HEK293 (cell line): ENCODE data around the gene CYP2C18.
"Not testable (repeated sequence)": the region's sequence is repeated elsewhere in the genome, so short reads cannot be mapped to it uniquely, and the experiment has no call there.

Source experiments
- CTCF ChIA-PET: fragments of 350-600 bp; formaldehyde crosslinking; extraction: SDS; loops from one replicate; lab custom pipeline; 2021; ENCODE audit warnings: antibody characterized with exemption; lab: Yijun Ruan, JAX
- POLR2A ChIA-PET: fragments of 300-600 bp; formaldehyde crosslinking; extraction: SDS; loops from one replicate; lab custom pipeline; 2020; ENCODE audit warnings: antibody characterized with exemption, inconsistent platforms; lab: Yijun Ruan, JAX
- H3K27ac ChIP-seq: fragments of 200-500 bp; sonication (Bioruptor generic); 2 replicates; pipeline ENCODE4 v1.5.1; 2014; ENCODE audit warnings: low read depth, low read length, control low read depth, inconsistent platforms; ENCODE audit errors: extremely low read depth
- H3K36me3 ChIP-seq, 2 experiments: fragments of 200-500 bp in 1 of 2; sonication (Bioruptor generic) in 1 of 2; 1 replicate in 1 of 2; 2 replicates in 1 of 2; pipeline ENCODE4 v1.5.1; 2014 to 2017; ENCODE audit warnings: inconsistent platforms in 2 of 2, low read length in 2 of 2; ENCODE audit not compliant: control insufficient read depth in 2 of 2, insufficient read depth in 1 of 2
- H3K4me1 ChIP-seq: fragments of 200-500 bp; sonication (Bioruptor generic); 2 replicates; pipeline ENCODE4 v1.5.1; 2014; ENCODE audit warnings: mild to moderate bottlenecking, low read length, inconsistent platforms; ENCODE audit not compliant: control insufficient read depth, insufficient read depth
- H3K4me3 ChIP-seq: 2 replicates; pipeline ENCODE4 v1.5.1; 2011; ENCODE audit warnings: low read depth, mild to moderate bottlenecking, control low read depth, low read length, moderate library complexity
- H3K9me3 ChIP-seq: fragments of 200-500 bp; sonication (Bioruptor generic); 2 replicates; pipeline ENCODE4 v1.5.1; 2014; ENCODE audit warnings: low read depth, low read length, inconsistent platforms; ENCODE audit not compliant: control insufficient read depth, insufficient read depth
- GLIS2 ChIP-seq: fragments of 450-650 bp; formaldehyde crosslinking; IDR thresholded peaks from 2 replicates; pipeline ENCODE4 v1.5.1; 2016; ENCODE audit warnings: missing biosample characterization, missing genetic modification characterization
- HOXC10 ChIP-seq: sonication (generic); formaldehyde crosslinking; IDR thresholded peaks from 2 replicates; pipeline ENCODE4 v1.8.1; 2023; ENCODE audit warnings: mild to moderate bottlenecking, missing genetic modification reagents
- KLF1 ChIP-seq: fragments of 450-650 bp; formaldehyde crosslinking; IDR thresholded peaks from 2 replicates; pipeline ENCODE4 v1.5.1; 2016; ENCODE audit warnings: missing biosample characterization, missing genetic modification characterization
- KLF8 ChIP-seq: fragments of 450-650 bp; formaldehyde crosslinking; IDR thresholded peaks from 2 replicates; pipeline ENCODE4 v1.5.1; 2016; ENCODE audit warnings: missing biosample characterization, missing genetic modification characterization
- SETDB1 ChIP-seq: IDR thresholded peaks from one replicate; pipeline ENCODE4 v1.6.1; 2017; ENCODE audit warnings: mild to moderate bottlenecking, low read length, moderate library complexity, mixed read lengths; ENCODE audit not compliant: insufficient read length
- ZBTB1 ChIP-seq: fragments of 450-650 bp; formaldehyde crosslinking; IDR thresholded peaks from 2 replicates; pipeline ENCODE4 v1.5.1; 2016; ENCODE audit warnings: missing biosample characterization, missing genetic modification characterization
- ZNF266 ChIP-seq: fragments of 450-650 bp; formaldehyde crosslinking; IDR thresholded peaks from 2 replicates; pipeline ENCODE4 v1.5.1; 2016; ENCODE audit warnings: missing biosample characterization, missing genetic modification characterization, low read depth
- ZNF354C ChIP-seq: fragments of 450-650 bp; formaldehyde crosslinking; IDR thresholded peaks from 2 replicates; pipeline ENCODE4 v1.5.1; 2016; ENCODE audit warnings: missing biosample characterization, missing genetic modification characterization, low read depth, borderline replicate concordance
- ZNF529 ChIP-seq: fragments of 450-650 bp; formaldehyde crosslinking; IDR thresholded peaks from 2 replicates; pipeline ENCODE4 v1.5.1; 2017; ENCODE audit warnings: missing genetic modification characterization, missing biosample characterization; ENCODE audit not compliant: insufficient replicate concordance
- ZNF561 ChIP-seq: fragments of 450-650 bp; IDR thresholded peaks from 2 replicates; pipeline ENCODE4 v1.5.1; 2018; ENCODE audit warnings: missing biosample characterization, missing genetic modification characterization, borderline replicate concordance
- ZNF658 ChIP-seq: fragments of 450-650 bp; formaldehyde crosslinking; IDR thresholded peaks from 2 replicates; pipeline ENCODE4; 2016; ENCODE audit warnings: missing biosample characterization, missing genetic modification characterization
- ZNF670 ChIP-seq: fragments of 450-650 bp; formaldehyde crosslinking; IDR thresholded peaks from 2 replicates; pipeline ENCODE4 v1.5.1; 2016; ENCODE audit warnings: missing biosample characterization, missing genetic modification characterization, low read depth
- ZNF791 ChIP-seq: fragments of 450-650 bp; formaldehyde crosslinking; IDR thresholded peaks from 2 replicates; pipeline ENCODE4 v1.5.1; 2016; ENCODE audit warnings: missing biosample characterization, missing genetic modification characterization
- ZXDB ChIP-seq: fragments of 450-650 bp; formaldehyde crosslinking; IDR thresholded peaks from 2 replicates; pipeline ENCODE4 v1.5.1; 2016; ENCODE audit warnings: missing biosample characterization, missing genetic modification characterization
- TF ChIP-seq, protein P1 (sequence below): fragments of 450-650 bp; formaldehyde crosslinking; IDR thresholded peaks from 2 replicates; pipeline ENCODE4 v1.5.1; 2016; ENCODE audit warnings: missing biosample characterization, missing genetic modification characterization
- TF ChIP-seq, protein P2 (sequence below): fragments of 450-650 bp; formaldehyde crosslinking; IDR thresholded peaks from 2 replicates; pipeline ENCODE4 v1.5.1; 2016; ENCODE audit warnings: missing biosample characterization, missing genetic modification characterization
- TF ChIP-seq, protein P3 (sequence below): fragments of 450-650 bp; formaldehyde crosslinking; IDR thresholded peaks from 2 replicates; pipeline ENCODE4 v1.5.1; 2016; ENCODE audit warnings: missing biosample characterization, missing genetic modification characterization
- TF ChIP-seq, protein P4 (sequence below): fragments of 450-650 bp; formaldehyde crosslinking; IDR thresholded peaks from 2 replicates; pipeline ENCODE4 v1.5.1; 2017; ENCODE audit warnings: missing biosample characterization, missing genetic modification characterization
- TF ChIP-seq, protein P5 (sequence below): fragments of 450-650 bp; formaldehyde crosslinking; IDR thresholded peaks from 2 replicates; pipeline ENCODE4 v1.5.1; 2016; ENCODE audit warnings: missing biosample characterization, missing genetic modification characterization, low read depth
- TF ChIP-seq, protein P6 (sequence below): fragments of 450-650 bp; formaldehyde crosslinking; IDR thresholded peaks from 2 replicates; pipeline ENCODE4 v1.5.1; 2016; ENCODE audit warnings: missing biosample characterization, missing genetic modification characterization

The CYP2C18 gene

DNA sequence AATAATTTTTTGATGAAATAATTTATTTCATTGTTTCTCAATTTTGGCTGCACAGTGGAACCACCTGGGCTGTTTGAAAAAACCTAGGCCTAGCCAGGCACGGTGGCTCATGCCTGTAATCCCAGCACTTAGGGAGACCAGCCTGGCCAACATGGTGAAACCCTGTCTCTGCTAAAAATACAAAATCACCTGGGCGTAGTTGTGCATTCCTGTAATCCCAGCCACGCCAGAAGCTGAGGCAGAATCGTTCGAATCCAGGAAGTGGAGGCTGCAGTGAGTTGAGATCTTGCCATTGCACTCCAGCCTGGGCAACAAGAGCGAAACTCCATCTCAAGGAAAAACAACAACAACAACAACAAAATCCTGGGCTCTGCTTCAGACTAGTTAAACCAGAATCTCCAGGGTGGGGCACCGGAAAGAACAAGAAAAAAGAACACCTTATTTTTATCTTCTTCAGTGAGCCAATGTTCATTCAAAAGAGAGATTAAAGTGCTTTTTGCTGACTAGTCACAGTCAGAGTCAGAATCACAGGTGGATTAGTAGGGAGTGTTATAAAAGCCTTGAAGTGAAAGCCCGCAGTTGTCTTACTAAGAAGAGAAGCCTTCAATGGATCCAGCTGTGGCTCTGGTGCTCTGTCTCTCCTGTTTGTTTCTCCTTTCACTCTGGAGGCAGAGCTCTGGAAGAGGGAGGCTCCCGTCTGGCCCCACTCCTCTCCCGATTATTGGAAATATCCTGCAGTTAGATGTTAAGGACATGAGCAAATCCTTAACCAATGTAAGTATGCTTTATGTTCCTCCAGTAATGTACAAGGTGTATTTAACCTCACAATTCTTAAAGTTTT, at the start of gene CYP2C18:
TSS of gene CYP2C18 (plus strand) at position 516 of the 841 bp plus-strand sequence. CDS start at position 607, 91 bp downstream.
- no peak within 1 kb of the TSS for H3K27ac ChIP-seq
- TF ChIP-seq ZNF561: no peak
- TF ChIP-seq ZXDB: no peak
- TF ChIP-seq, protein P1, sequence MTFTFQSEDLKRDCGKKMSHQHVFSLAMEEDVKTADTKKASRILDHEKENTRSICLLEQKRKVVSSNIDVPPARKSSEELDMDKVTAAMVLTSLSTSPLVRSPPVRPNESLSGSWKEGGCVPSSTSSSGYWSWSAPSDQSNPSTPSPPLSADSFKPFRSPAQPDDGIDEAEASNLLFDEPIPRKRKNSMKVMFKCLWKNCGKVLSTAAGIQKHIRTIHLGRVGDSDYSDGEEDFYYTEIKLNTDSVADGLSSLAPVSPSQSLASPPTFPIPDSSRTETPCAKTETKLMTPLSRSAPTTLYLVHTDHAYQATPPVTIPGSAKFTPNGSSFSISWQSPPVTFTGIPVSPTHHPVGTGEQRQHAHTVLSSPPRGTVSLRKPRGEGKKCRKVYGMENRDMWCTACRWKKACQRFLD (tag by site-specific recombination): no peak
- TF ChIP-seq GLIS2 (tag by site-specific recombination): no peak
- H3K4me1 ChIP-seq: no peaks in the 10 kb centered on the region; the same call in 1 of the 2 replicates
- no peak within 1 kb of the TSS for H3K4me3 ChIP-seq
- H3K9me3 ChIP-seq: no peaks in the 10 kb centered on the region
- no peaks in the 10 kb centered on the region for H3K36me3 ChIP-seq
- POLR2A ChIA-PET: no interaction called here
- CTCF ChIA-PET: interaction anchor here (0.6 kb wide), 1 partner anchor 281 kb away, joined by 3 read pairs; no protein-coding TSS in a partner anchor

DNA sequence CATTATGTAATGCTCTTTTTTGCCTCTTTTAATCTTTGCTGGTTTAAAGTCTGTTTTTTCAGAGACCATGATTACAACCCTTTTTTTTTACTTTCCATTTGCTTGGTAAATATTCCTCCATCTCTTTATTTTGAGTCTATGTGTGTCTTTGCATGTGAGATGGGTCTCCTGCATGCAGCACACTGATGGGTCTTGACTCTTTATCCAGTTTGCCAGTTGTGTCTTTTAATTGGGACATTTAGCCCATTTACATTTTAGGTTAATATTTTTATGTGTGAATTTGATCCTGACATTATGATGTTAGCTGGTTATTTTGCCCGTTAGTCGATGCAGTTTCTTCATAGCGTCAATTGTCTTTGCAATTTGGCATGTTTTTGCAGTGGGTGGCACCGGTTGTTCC, 45.4 kb upstream of the CYP2C18 start:
- H3K4me1 ChIP-seq, H3K4me3 ChIP-seq, POLR2A ChIA-PET, H3K36me3 ChIP-seq, H3K27ac ChIP-seq, H3K9me3 ChIP-seq, CTCF ChIA-PET: not testable (repeated sequence)
- TF ChIP-seq ZNF529 (tag by site-specific recombination): peak; percentile 89
- TF ChIP-seq SETDB1: peak; percentile 80

DNA sequence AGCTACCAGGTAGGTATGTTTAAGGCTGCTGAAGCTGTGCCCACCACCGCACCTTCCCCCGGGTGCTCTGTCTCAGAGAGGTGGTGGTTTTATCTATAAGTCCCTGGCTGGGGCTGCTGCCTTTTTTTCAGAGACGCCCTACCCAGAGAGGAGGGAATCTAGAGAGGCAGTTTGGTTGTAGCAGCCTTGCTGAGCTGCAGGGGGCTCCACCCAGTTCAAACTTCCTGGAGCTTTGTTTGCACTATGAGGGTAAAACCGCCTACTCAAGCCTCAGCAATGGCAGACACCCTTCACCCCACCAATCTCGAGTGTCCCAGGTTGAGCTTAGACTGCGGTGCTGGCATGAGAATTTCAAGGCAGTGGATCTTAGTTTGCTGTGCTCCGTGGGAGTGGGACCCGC, 43.6 kb upstream of the CYP2C18 start:
- ChIA-PET POLR2A (no interaction called here), CTCF (interaction anchor here (1.1 kb wide), 1 partner anchor 10 kb away, joined by 6 read pairs; no protein-coding TSS in a partner anchor)
- H3K27ac ChIP-seq: no peak overlapping the region
- no peaks in the 10 kb centered on the region for H3K36me3 ChIP-seq
- H3K4me1 ChIP-seq: no peaks in the 10 kb centered on the region
- no peaks in the 10 kb centered on the region for H3K9me3 ChIP-seq
- H3K4me3 ChIP-seq: no peak overlapping the region
- TF ChIP-seq ZNF658 (tag by site-specific recombination): no peak
- TF ChIP-seq ZNF266 (tag by site-specific recombination): no peak
- TF ChIP-seq, protein P2, sequence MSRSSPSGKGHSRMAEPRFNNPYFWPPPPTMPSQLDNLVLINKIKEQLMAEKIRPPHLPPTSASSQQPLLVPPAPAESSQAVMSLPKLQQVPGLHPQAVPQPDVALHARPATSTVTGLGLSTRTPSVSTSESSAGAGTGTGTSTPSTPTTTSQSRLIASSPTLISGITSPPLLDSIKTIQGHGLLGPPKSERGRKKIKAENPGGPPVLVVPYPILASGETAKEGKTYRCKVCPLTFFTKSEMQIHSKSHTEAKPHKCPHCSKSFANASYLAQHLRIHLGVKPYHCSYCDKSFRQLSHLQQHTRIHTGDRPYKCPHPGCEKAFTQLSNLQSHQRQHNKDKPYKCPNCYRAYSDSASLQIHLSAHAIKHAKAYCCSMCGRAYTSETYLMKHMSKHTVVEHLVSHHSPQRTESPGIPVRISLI (tag by site-specific recombination): no peak
- TF ChIP-seq, protein P3, sequence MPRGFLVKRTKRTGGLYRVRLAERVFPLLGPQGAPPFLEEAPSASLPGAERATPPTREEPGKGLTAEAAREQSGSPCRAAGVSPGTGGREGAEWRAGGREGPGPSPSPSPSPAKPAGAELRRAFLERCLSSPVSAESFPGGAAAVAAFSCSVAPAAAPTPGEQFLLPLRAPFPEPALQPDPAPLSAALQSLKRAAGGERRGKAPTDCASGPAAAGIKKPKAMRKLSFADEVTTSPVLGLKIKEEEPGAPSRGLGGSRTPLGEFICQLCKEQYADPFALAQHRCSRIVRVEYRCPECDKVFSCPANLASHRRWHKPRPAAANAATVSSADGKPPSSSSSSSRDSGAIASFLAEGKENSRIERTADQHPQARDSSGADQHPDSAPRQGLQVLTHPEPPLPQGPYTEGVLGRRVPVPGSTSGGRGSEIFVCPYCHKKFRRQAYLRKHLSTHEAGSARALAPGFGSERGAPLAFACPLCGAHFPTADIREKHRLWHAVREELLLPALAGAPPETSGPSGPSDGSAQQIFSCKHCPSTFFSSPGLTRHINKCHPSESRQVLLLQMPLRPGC (tag by site-specific recombination): no peak
- TF ChIP-seq ZNF354C (tag by site-specific recombination): no peak
- no peak for TF ChIP-seq ZNF670
- TF ChIP-seq, protein P4, sequence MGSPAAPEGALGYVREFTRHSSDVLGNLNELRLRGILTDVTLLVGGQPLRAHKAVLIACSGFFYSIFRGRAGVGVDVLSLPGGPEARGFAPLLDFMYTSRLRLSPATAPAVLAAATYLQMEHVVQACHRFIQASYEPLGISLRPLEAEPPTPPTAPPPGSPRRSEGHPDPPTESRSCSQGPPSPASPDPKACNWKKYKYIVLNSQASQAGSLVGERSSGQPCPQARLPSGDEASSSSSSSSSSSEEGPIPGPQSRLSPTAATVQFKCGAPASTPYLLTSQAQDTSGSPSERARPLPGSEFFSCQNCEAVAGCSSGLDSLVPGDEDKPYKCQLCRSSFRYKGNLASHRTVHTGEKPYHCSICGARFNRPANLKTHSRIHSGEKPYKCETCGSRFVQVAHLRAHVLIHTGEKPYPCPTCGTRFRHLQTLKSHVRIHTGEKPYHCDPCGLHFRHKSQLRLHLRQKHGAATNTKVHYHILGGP (tag by site-specific recombination): no peak
- no peak for TF ChIP-seq ZBTB1 (tag by site-specific recombination)
- TF ChIP-seq ZNF791: no peak
- TF ChIP-seq, protein P5, sequence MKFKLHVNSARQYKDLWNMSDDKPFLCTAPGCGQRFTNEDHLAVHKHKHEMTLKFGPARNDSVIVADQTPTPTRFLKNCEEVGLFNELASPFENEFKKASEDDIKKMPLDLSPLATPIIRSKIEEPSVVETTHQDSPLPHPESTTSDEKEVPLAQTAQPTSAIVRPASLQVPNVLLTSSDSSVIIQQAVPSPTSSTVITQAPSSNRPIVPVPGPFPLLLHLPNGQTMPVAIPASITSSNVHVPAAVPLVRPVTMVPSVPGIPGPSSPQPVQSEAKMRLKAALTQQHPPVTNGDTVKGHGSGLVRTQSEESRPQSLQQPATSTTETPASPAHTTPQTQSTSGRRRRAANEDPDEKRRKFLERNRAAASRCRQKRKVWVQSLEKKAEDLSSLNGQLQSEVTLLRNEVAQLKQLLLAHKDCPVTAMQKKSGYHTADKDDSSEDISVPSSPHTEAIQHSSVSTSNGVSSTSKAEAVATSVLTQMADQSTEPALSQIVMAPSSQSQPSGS (tag by site-specific recombination): no peak
- TF ChIP-seq GLIS2 (tag by site-specific recombination): no peak
- TF ChIP-seq KLF1 (tag by site-specific recombination): no peak
- TF ChIP-seq, protein P6, sequence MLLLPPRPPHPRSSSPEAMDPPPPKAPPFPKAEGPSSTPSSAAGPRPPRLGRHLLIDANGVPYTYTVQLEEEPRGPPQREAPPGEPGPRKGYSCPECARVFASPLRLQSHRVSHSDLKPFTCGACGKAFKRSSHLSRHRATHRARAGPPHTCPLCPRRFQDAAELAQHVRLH (tag by site-specific recombination): no peak
- no peak for TF ChIP-seq HOXC10
- no peak for TF ChIP-seq KLF8 (tag by site-specific recombination)
